Astrocyte of the spinal cord (primary cell): Measurements from ENCODE around the gene SLC25A12.
A peak's percentile ranks its signal among the peaks of the same experiment; 100 is the strongest.

Source experiments
- DNase-seq: peaks from one replicate; pipeline ENCODE4 v3.0.0; 2011; ENCODE audit warnings: low read depth, low spot score
- H3K4me3 ChIP-seq: 2 replicates; pipeline ENCODE4 v1.5.1; 2011; ENCODE audit warnings: low read depth, mild to moderate bottlenecking, low read length, moderate library complexity
- CTCF ChIP-seq: IDR thresholded peaks from 2 replicates; pipeline ENCODE4 v1.5.1; 2012; ENCODE audit warnings: low read depth, mild to moderate bottlenecking, low read length, inconsistent platforms
- in situ Hi-C: cut with HindIII; loops from 2 replicates; pipeline ENCODE4 v1.10.0; 2017; ENCODE audit warnings: low sequenced_read_pairs

SLC25A12 gene

GRCh38 chr2:171800639-171801038 lies 93.4 kb downstream of the SLC25A12 start:
- no peak for DNase-seq
- TF ChIP-seq CTCF: no peak
- H3K4me3 ChIP-seq: no peak overlapping the region
- in situ Hi-C loops: no loop called here

GRCh38 chr2:171798156-171798820 lies 95.8 kb downstream of the SLC25A12 start:
- in situ Hi-C loops: no loop called here
- peak; percentile 74 for DNase-seq
- no peak overlapping the region for H3K4me3 ChIP-seq
- no peak for TF ChIP-seq CTCF

GRCh38 chr2:171794918-171795317 lies 99.1 kb downstream of the SLC25A12 start:
- no peak for DNase-seq
- no peak for TF ChIP-seq CTCF
- H3K4me3 ChIP-seq: no peak overlapping the region
- in situ Hi-C loops: no loop called here

- TF ChIP-seq CTCF: no peak
- peak; percentile 48 for DNase-seq
- no peak overlapping the region for H3K4me3 ChIP-seq
- in situ Hi-C loops: no loop called here
Observed at GRCh38 chr2:171793691-171794678, 100.1 kb downstream of the SLC25A12 start.

GRCh38 chr2:171792886-171793580 lies 101.0 kb downstream of the SLC25A12 start:
- DNase-seq: no peak
- in situ Hi-C loops: no loop called here
- no peak for TF ChIP-seq CTCF
- no peak overlapping the region for H3K4me3 ChIP-seq

- no peak overlapping the region for H3K4me3 ChIP-seq
- in situ Hi-C loops: no loop called here
- no peak for TF ChIP-seq CTCF
- DNase-seq: no peak
Observed at GRCh38 chr2:171792157-171792556, 101.9 kb downstream of the SLC25A12 start.
